DND-41 (cell line): Measurements from ENCODE around the gene LSM4.

Source experiments
- CTCF ChIP-seq: IDR thresholded peaks from 2 replicates; pipeline ENCODE4 v1.5.1; 2012; ENCODE audit warnings: borderline replicate concordance, low read length, moderate library complexity, mild to moderate bottlenecking; ENCODE audit not compliant: poor library complexity, severe bottlenecking; ENCODE audit errors: extremely low read depth
- EZH2 ChIP-seq: IDR thresholded peaks from 3 replicates; pipeline ENCODE4 v1.6.1; 2012; ENCODE audit warnings: borderline replicate concordance, low read depth, mild to moderate bottlenecking, moderate library complexity, low read length, inconsistent platforms; ENCODE audit not compliant: severe bottlenecking

- TF ChIP-seq EZH2, result no peak
- TF ChIP-seq CTCF, result no peak
Observed at GRCh38 chr19:18292810-18293641, 29.9 kb downstream of the LSM4 start.
